ENCODE data around the gene ARTN.
A peak's percentile ranks its signal among the peaks of the same experiment; 100 is the strongest.

Gene ARTN

GRCh38 chr1:43930168-43930948 is 3.2 kb upstream of the ARTN start:
- DNase-seq (ENCODE audit: low read depth), result peak; percentile 44

GRCh38 chr1:43930949-43931275 is 2.7 kb upstream of the ARTN start:
- H3K4me3 ChIP-seq (ENCODE audit: low read depth, low read length), result no peak overlapping the region
- TF ChIP-seq MAX (IDR thresholded peaks at IDR 0.05; ENCODE audit: low read depth, low read length) (no peak), CTCF (IDR thresholded peaks at IDR 0.05; ENCODE audit: low read depth, low read length) (no peak), MYC (IDR thresholded peaks at IDR 0.05; ENCODE audit: low read depth, low read length) (no peak), POLR2A (IDR thresholded peaks at IDR 0.05; ENCODE audit: extremely low read depth, insufficient read length) (no peak)
- peak; percentile 56 for DNase-seq (ENCODE audit: low read depth)

More at GRCh38 chr1:43930168-43930948, 3.2 kb upstream of the ARTN start:
- H3K4me3 ChIP-seq (ENCODE audit: low read depth, low read length), result no peak overlapping the region
- no peak for TF ChIP-seq POLR2A (IDR thresholded peaks at IDR 0.05; ENCODE audit: extremely low read depth, insufficient read length)
- TF ChIP-seq MAX (IDR thresholded peaks at IDR 0.05; ENCODE audit: low read depth, low read length), result no peak
- peak; percentile 39 for TF ChIP-seq CTCF (IDR thresholded peaks at IDR 0.05; ENCODE audit: low read depth, low read length)
- TF ChIP-seq MYC (IDR thresholded peaks at IDR 0.05; ENCODE audit: low read depth, low read length), result no peak

- peak; percentile 85 for DNase-seq (ENCODE audit: low read depth)
- H3K4me3 ChIP-seq (ENCODE audit: low read depth, low read length), result no peak overlapping the region
- peak; percentile 34; the same call in 1 of the 2 replicates for TF ChIP-seq MAX (IDR thresholded peaks at IDR 0.05; ENCODE audit: low read depth, low read length)
- TF ChIP-seq CTCF (IDR thresholded peaks at IDR 0.05; ENCODE audit: low read depth, low read length), result no peak
- peak; percentile 18; the same call in 1 of the 2 replicates for TF ChIP-seq MYC (IDR thresholded peaks at IDR 0.05; ENCODE audit: low read depth, low read length)
- no peak for TF ChIP-seq POLR2A (IDR thresholded peaks at IDR 0.05; ENCODE audit: extremely low read depth, insufficient read length)
These were observed 1.6 kb upstream of the ARTN start for GRCh38 chr1:43931711-43932660.

- peak; percentile 14 for DNase-seq (ENCODE audit: low read depth)
- TF ChIP-seq CTCF (IDR thresholded peaks at IDR 0.05; ENCODE audit: low read depth, low read length), result no peak
- TF ChIP-seq POLR2A (IDR thresholded peaks at IDR 0.05; ENCODE audit: extremely low read depth, insufficient read length), result no peak
- no peak for TF ChIP-seq MAX (IDR thresholded peaks at IDR 0.05; ENCODE audit: low read depth, low read length)
- no peak for TF ChIP-seq MYC (IDR thresholded peaks at IDR 0.05; ENCODE audit: low read depth, low read length)
- no peak overlapping the region for H3K4me3 ChIP-seq (ENCODE audit: low read depth, low read length)
These were observed 715 bp upstream of the ARTN start for GRCh38 chr1:43932786-43933385.

- H3K4me3 ChIP-seq (ENCODE audit: low read depth, low read length), result no peak overlapping the region
- peak; percentile 81 for DNase-seq (ENCODE audit: low read depth)
- TF ChIP-seq CTCF (IDR thresholded peaks at IDR 0.05; ENCODE audit: low read depth, low read length) (peak; percentile 88), MYC (IDR thresholded peaks at IDR 0.05; ENCODE audit: low read depth, low read length) (no peak), POLR2A (IDR thresholded peaks at IDR 0.05; ENCODE audit: extremely low read depth, insufficient read length) (no peak), MAX (IDR thresholded peaks at IDR 0.05; ENCODE audit: low read depth, low read length) (peak; percentile 25; the same call in 1 of the 2 replicates)
These were observed 742 bp downstream of the ARTN start for GRCh38 chr1:43934101-43934985.
